ENCODE data around the gene FBXO3. TPM values are rescaled to one million over a fixed set of nuclear protein-coding genes. Genes with fewer than 3 reads are reported as not detected.

The FBXO3 gene
- total and polyA plus RNA-seq, 2 experiments from 2014 or later = 12.5 to 28.4 TPM

- TF ChIP-seq, protein P1, sequence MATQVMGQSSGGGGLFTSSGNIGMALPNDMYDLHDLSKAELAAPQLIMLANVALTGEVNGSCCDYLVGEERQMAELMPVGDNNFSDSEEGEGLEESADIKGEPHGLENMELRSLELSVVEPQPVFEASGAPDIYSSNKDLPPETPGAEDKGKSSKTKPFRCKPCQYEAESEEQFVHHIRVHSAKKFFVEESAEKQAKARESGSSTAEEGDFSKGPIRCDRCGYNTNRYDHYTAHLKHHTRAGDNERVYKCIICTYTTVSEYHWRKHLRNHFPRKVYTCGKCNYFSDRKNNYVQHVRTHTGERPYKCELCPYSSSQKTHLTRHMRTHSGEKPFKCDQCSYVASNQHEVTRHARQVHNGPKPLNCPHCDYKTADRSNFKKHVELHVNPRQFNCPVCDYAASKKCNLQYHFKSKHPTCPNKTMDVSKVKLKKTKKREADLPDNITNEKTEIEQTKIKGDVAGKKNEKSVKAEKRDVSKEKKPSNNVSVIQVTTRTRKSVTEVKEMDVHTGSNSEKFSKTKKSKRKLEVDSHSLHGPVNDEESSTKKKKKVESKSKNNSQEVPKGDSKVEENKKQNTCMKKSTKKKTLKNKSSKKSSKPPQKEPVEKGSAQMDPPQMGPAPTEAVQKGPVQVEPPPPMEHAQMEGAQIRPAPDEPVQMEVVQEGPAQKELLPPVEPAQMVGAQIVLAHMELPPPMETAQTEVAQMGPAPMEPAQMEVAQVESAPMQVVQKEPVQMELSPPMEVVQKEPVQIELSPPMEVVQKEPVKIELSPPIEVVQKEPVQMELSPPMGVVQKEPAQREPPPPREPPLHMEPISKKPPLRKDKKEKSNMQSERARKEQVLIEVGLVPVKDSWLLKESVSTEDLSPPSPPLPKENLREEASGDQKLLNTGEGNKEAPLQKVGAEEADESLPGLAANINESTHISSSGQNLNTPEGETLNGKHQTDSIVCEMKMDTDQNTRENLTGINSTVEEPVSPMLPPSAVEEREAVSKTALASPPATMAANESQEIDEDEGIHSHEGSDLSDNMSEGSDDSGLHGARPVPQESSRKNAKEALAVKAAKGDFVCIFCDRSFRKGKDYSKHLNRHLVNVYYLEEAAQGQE (IDR thresholded peaks at IDR 0.05; ENCODE audit: unreplicated experiment) = no peak
- no peak for TF ChIP-seq STAT1 (IDR thresholded peaks at IDR 0.05; ENCODE audit: unreplicated experiment)
- TF ChIP-seq NANOG (IDR thresholded peaks at IDR 0.05; ENCODE audit: borderline replicate concordance) = no peak
- no peak for TF ChIP-seq ZNF331 (CRISPR knock-in tag; IDR thresholded peaks at IDR 0.05; ENCODE audit: low read depth)
These were observed 8.2 kb downstream of the FBXO3 start (continued) for GRCh38 chr11:33766085-33766484.

- no peak overlapping the region for H3K27ac Mint-ChIP-seq
- H3K27me3 Mint-ChIP-seq (ENCODE audit: insufficient read depth, low read depth, poor library complexity) = no peaks in the 10 kb centered on the region
- H3K9me3 Mint-ChIP-seq = no peaks in the 10 kb centered on the region
- Histone ChIP-seq H3K36me3 (ENCODE audit: insufficient read depth) (no peaks in the 10 kb centered on the region), H3K27me3 (ENCODE audit: insufficient read depth) (no peaks in the 10 kb centered on the region), H3K27ac (ENCODE audit: low read depth) (no peak overlapping the region), H3K4me3 (no peak overlapping the region), H2AFZ (no peak overlapping the region), H3F3A (replicated peaks; ENCODE audit: low read depth) (no peaks in the 10 kb centered on the region), H3K9me2 (ENCODE audit: insufficient read depth) (no peaks in the 10 kb centered on the region), H4K20me1 (replicated peaks; ENCODE audit: insufficient read depth) (no peaks in the 10 kb centered on the region), H3K79me2 (replicated peaks; ENCODE audit: insufficient read depth) (no peaks in the 10 kb centered on the region), H3K4me1 (ENCODE audit: insufficient read depth) (no peaks in the 10 kb centered on the region), H3K4me2 (no peak overlapping the region)
- ATAC-seq (no peak), DNase-seq (ENCODE audit: low spot score) (no peak)
- no peak overlapping the region for H3K4me3 Mint-ChIP-seq
- H3K4me1 Mint-ChIP-seq = no peaks in the 10 kb centered on the region
- peaks cover 19% of the 10 kb centered on the region for H3K36me3 Mint-ChIP-seq (ENCODE audit: low read depth)
- TF ChIP-seq ZNF114 (CRISPR knock-in tag; IDR thresholded peaks at IDR 0.05) = no peak
- TF ChIP-seq POLR2AphosphoS5 (IDR thresholded peaks at IDR 0.05; ENCODE audit: low read depth) = no peak
- no peak for TF ChIP-seq STAT1 (IDR thresholded peaks at IDR 0.05; ENCODE audit: unreplicated experiment)
- TF ChIP-seq, protein P2, sequence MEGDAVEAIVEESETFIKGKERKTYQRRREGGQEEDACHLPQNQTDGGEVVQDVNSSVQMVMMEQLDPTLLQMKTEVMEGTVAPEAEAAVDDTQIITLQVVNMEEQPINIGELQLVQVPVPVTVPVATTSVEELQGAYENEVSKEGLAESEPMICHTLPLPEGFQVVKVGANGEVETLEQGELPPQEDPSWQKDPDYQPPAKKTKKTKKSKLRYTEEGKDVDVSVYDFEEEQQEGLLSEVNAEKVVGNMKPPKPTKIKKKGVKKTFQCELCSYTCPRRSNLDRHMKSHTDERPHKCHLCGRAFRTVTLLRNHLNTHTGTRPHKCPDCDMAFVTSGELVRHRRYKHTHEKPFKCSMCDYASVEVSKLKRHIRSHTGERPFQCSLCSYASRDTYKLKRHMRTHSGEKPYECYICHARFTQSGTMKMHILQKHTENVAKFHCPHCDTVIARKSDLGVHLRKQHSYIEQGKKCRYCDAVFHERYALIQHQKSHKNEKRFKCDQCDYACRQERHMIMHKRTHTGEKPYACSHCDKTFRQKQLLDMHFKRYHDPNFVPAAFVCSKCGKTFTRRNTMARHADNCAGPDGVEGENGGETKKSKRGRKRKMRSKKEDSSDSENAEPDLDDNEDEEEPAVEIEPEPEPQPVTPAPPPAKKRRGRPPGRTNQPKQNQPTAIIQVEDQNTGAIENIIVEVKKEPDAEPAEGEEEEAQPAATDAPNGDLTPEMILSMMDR (conservative IDR thresholded peaks at IDR 0.05; ENCODE audit: low read depth in 2 of 2) = no peak
- no peak for TF ChIP-seq CREB1 (CRISPR knock-in tag; IDR thresholded peaks at IDR 0.05; ENCODE audit: low read depth)
These were observed 12.8 kb downstream of the FBXO3 start for GRCh38 chr11:33761471-33761870.

DNA sequence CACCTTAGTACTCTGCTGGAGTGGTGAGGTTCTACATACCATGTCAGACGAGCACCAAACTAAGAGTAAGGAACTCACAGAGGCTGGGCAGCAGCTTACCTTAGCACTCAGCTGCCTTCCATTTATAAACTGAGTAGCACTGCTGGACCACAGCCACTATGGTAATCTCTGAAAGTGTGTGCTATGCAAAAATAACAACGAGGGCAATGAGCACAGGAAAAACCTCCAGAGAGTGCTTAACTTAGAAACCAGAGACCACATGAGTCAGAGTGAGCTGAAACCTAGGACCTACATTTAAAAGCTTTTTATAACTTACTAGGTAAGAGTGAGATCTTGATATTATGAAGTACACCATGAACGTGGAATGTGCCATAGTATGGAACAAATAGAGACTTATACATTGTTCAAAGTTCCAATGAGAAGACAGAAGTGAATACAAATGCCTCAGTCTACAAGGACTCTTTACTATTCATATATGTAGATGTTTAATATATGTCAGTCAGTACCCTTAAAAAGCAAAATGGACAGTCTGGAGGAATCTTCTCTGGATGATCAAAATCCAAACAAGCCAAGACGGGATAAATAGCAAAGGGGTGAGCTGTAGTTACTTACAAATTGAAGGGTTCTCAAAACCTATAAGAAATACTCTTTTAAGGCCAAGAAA, 20.9 kb downstream of the FBXO3 start:
- no peaks in the 10 kb centered on the region for H3K4me1 ChIP-seq (ENCODE audit: insufficient read depth)
- no peak overlapping the region for H2AFZ ChIP-seq
- no peaks in the 10 kb centered on the region for H3K27me3 ChIP-seq (ENCODE audit: insufficient read depth)
- H4K20me1 ChIP-seq (replicated peaks; ENCODE audit: insufficient read depth) = no peaks in the 10 kb centered on the region
- no peak overlapping the region for H3K4me2 ChIP-seq
- H3K4me3 ChIP-seq = no peak overlapping the region
- no peaks in the 10 kb centered on the region for H3K9me2 ChIP-seq (ENCODE audit: insufficient read depth)
- no peaks in the 10 kb centered on the region for H3K9me3 Mint-ChIP-seq
- no peaks in the 10 kb centered on the region for H3K36me3 ChIP-seq (ENCODE audit: insufficient read depth)
- H3K27me3 Mint-ChIP-seq (ENCODE audit: insufficient read depth, low read depth, poor library complexity) = no peaks in the 10 kb centered on the region
- no peaks in the 10 kb centered on the region for H3K4me1 Mint-ChIP-seq
- H3K27ac ChIP-seq (ENCODE audit: low read depth) = no peak overlapping the region
- H3K4me3 Mint-ChIP-seq = no peak overlapping the region
- H3K36me3 Mint-ChIP-seq (ENCODE audit: low read depth) = no peaks in the 10 kb centered on the region
- H3K79me2 ChIP-seq (replicated peaks; ENCODE audit: insufficient read depth) = no peaks in the 10 kb centered on the region
- H3K27ac Mint-ChIP-seq = no peak overlapping the region
- no peaks in the 10 kb centered on the region for H3F3A ChIP-seq (replicated peaks; ENCODE audit: low read depth)
- ATAC-seq (no peak), DNase-seq (ENCODE audit: low spot score) (no peak)
- TF ChIP-seq STAT1 (IDR thresholded peaks at IDR 0.05; ENCODE audit: unreplicated experiment) (no peak), NANOG (IDR thresholded peaks at IDR 0.05; ENCODE audit: borderline replicate concordance) (no peak)
